Keratinocyte (primary cell): ENCODE data around the gene ZNF32. TPM values are rescaled to one million over a fixed set of nuclear protein-coding genes. Genes with fewer than 3 reads are reported as not detected.

Source experiments
- DNase-seq: peaks from one replicate; pipeline ENCODE4 v3.0.0-alpha.2; 2011; ENCODE audit warnings: low read depth, missing footprints, low spot score
- FAIRE-seq: peaks from 2 replicates; lab custom pipeline; 2011; peaks lifted over from hg19 to GRCh38; lab: Jason Lieb, UNC
- H2AFZ ChIP-seq: 2 replicates; pipeline ENCODE4 v1.6.0; 2012; ENCODE audit warnings: low read length, control low read depth, inconsistent platforms; ENCODE audit not compliant: control insufficient read depth
- H3K27ac ChIP-seq: 2 replicates; pipeline ENCODE4 v1.5.1; 2011; ENCODE audit warnings: low read length; ENCODE audit not compliant: control insufficient read depth, insufficient read depth
- H3K27me3 ChIP-seq: 3 replicates; pipeline ENCODE4 v1.6.0; 2011; ENCODE audit warnings: low read length; ENCODE audit not compliant: control insufficient read depth, insufficient read depth; ENCODE audit errors: extremely low read depth
- H3K36me3 ChIP-seq, 2 experiments: 2 replicates in 1 of 2; 3 replicates in 1 of 2; pipeline ENCODE4 v1.5.1; 2011; ENCODE audit warnings: low read length in 2 of 2, mild to moderate bottlenecking in 1 of 2; ENCODE audit not compliant: control insufficient read depth in 2 of 2, insufficient read depth in 2 of 2; ENCODE audit errors: extremely low read depth in 1 of 2
- H3K4me1 ChIP-seq: 3 replicates; pipeline ENCODE4 v1.5.1; 2011; ENCODE audit warnings: low read length; ENCODE audit not compliant: control insufficient read depth, insufficient read depth; ENCODE audit errors: extremely low read depth
- H3K4me2 ChIP-seq: 3 replicates; pipeline ENCODE4 v1.6.0; 2011; ENCODE audit warnings: low read depth, low read length; ENCODE audit not compliant: control insufficient read depth, insufficient read depth; ENCODE audit errors: extremely low read depth
- H3K4me3 ChIP-seq, 3 experiments: fragments of 200-600 bp in 1 of 3; sonication (generic) in 1 of 3; 2 replicates in 2 of 3; 3 replicates in 1 of 3; pipeline ENCODE4 v1.5.1; 2011 to 2016; ENCODE audit warnings: low read length in 3 of 3, mild to moderate bottlenecking in 3 of 3, control low read depth in 2 of 3, inconsistent platforms in 1 of 3, low read depth in 1 of 3, mixed read lengths in 1 of 3, mixed run types in 1 of 3, moderate library complexity in 1 of 3; ENCODE audit not compliant: control insufficient read depth in 2 of 3, insufficient read depth in 2 of 3; ENCODE audit errors: extremely low read depth in 1 of 3
- H3K79me2 ChIP-seq: 2 replicates; pipeline ENCODE4 v1.6.0; 2012; ENCODE audit warnings: low read length; ENCODE audit not compliant: control insufficient read depth, insufficient read depth
- H3K9ac ChIP-seq: 3 replicates; pipeline ENCODE4 v1.6.0; 2011; ENCODE audit warnings: low read length; ENCODE audit not compliant: control insufficient read depth, insufficient read depth; ENCODE audit errors: extremely low read depth
- H3K9me1 ChIP-seq: 3 replicates; pipeline ENCODE4 v1.6.0; 2011; ENCODE audit warnings: low read length; ENCODE audit not compliant: control insufficient read depth, insufficient read depth; ENCODE audit errors: extremely low read depth
- H3K9me3 ChIP-seq: 2 replicates; pipeline ENCODE4 v1.5.1; 2012; ENCODE audit warnings: low read depth, low read length; ENCODE audit not compliant: control insufficient read depth
- H4K20me1 ChIP-seq: 3 replicates; pipeline ENCODE4 v1.6.0; 2011; ENCODE audit warnings: low read length; ENCODE audit not compliant: control insufficient read depth, insufficient read depth; ENCODE audit errors: extremely low read depth
- CTCF ChIP-seq, 3 experiments: IDR thresholded peaks in 1 of 3; conservative IDR thresholded peaks in 1 of 3; optimal IDR thresholded peaks in 1 of 3; 2 replicates in 2 of 3; 3 replicates in 1 of 3; pipeline versions ENCODE3 to v1.5.1; 2011; ENCODE audit warnings: low read length in 3 of 3, mild to moderate bottlenecking in 3 of 3, moderate library complexity in 2 of 3, control low read depth in 1 of 3, inconsistent platforms in 1 of 3; ENCODE audit not compliant: insufficient read depth in 2 of 3; ENCODE audit errors: extremely low read depth in 1 of 3
- EZH2 ChIP-seq: IDR thresholded peaks from one replicate; pipeline ENCODE4 v1.6.1; 2012; ENCODE audit warnings: inconsistent platforms, mild to moderate bottlenecking, low read length, moderate library complexity
- dilution Hi-C: fragments of 300-500 bp; cut with MboI; formaldehyde crosslinking; loops from one replicate; pipeline ENCODE4 v1.7.0; 2020; ENCODE audit warnings: low sequenced_read_pairs; ENCODE audit not compliant: extremely low pct_ligation_motif_present
- polyA plus RNA-seq, 5 experiments: library from polyadenylated mRNA; depleted of rRNA in 3 of 5; stranded (reverse) in 3 of 5; stranded (forward) in 1 of 5; unstranded in 1 of 5; fragments of >200 nt; gene quantifications; 1 replicate in 1 of 5; 2 replicates in 3 of 5; 3 replicates in 1 of 5; pipeline versions ENCODE4 v1.2.1 to v1.2.3, GENCODE V29; 2011 to 2012; ENCODE audit warnings: missing spikeins in 2 of 5, low read depth in 1 of 5, low replicate concordance in 1 of 5

ZNF32 gene
- polyA plus RNA-seq, 1 donor (not counting 4 experiments of a cell fraction or from before 2014, with no cell fraction given) = 25.6 TPM

GRCh38 chr10:43682956-43683355 is 34.3 kb upstream of the ZNF32 start:
- Histone ChIP-seq H3K4me1 (peaks cover 4% of the 10 kb centered on the region), H3K36me3 (no peaks in the 10 kb centered on the region), H3K9me1 (no peaks in the 10 kb centered on the region), H4K20me1 (no peaks in the 10 kb centered on the region), H3K4me2 (no peak overlapping the region), H3K4me3 (no peak overlapping the region), H2AFZ (no peak overlapping the region), H3K27me3 (no peaks in the 10 kb centered on the region), H3K9me3 (no peaks in the 10 kb centered on the region), H3K79me2 (no peaks in the 10 kb centered on the region), H3K9ac (no peak overlapping the region), H3K27ac (no peak overlapping the region)
- DNase-seq = no peak
- FAIRE-seq = no peak
- dilution Hi-C loops = no loop called here
- TF ChIP-seq EZH2 (no peak), CTCF (optimal IDR thresholded peaks at IDR 0.05 in 1 of 3, IDR thresholded peaks at IDR 0.05 in 1 of 3, conservative IDR thresholded peaks at IDR 0.05 in 1 of 3; ENCODE audit: extremely low read depth in 1 of 3, insufficient read depth in 2 of 3, low read length in 3 of 3) (no peak)

GRCh38 chr10:43681721-43682120 is 33.0 kb upstream of the ZNF32 start:
- Histone ChIP-seq H3K9me3 (no peaks in the 10 kb centered on the region), H3K79me2 (no peaks in the 10 kb centered on the region), H3K9me1 (no peaks in the 10 kb centered on the region), H2AFZ (no peak overlapping the region), H3K9ac (no peak overlapping the region), H3K27me3 (no peaks in the 10 kb centered on the region), H3K4me3 (no peak overlapping the region), H3K4me2 (no peak overlapping the region), H3K4me1 (peaks cover 4% of the 10 kb centered on the region), H4K20me1 (no peaks in the 10 kb centered on the region), H3K36me3 (no peaks in the 10 kb centered on the region), H3K27ac (no peak overlapping the region)
- DNase-seq (no peak), FAIRE-seq (no peak)
- TF ChIP-seq EZH2 (no peak), CTCF (optimal IDR thresholded peaks at IDR 0.05 in 1 of 3, IDR thresholded peaks at IDR 0.05 in 1 of 3, conservative IDR thresholded peaks at IDR 0.05 in 1 of 3; ENCODE audit: extremely low read depth in 1 of 3, insufficient read depth in 2 of 3, low read length in 3 of 3) (no peak)
- dilution Hi-C loops = no loop called here
